Esophagus squamous epithelium (tissue), 5 donors: ENCODE measurements around the gene KCNQ1. TPM values are rescaled to one million over a fixed set of nuclear protein-coding genes. Genes with fewer than 3 reads are reported as not detected.

Source experiments
- DNase-seq: peaks from one replicate; lab custom pipeline; 2025; lab: John Stamatoyannopoulos, UW
- H3K27ac ChIP-seq, 4 donors: fragments of 200-600 bp; sonication (generic); one replicate each; pipeline ENCODE4 v1.5.1; 2016 to 2019; ENCODE audit warnings: mild to moderate bottlenecking in 1 of 4
- H3K27me3 ChIP-seq, 4 donors: fragments of 200-600 bp; sonication (generic); 1 replicate in 3 of 4; 2 replicates in 1 of 4; pipeline versions ENCODE4 v1.5.1 to v1.6.0; 2017 to 2021; ENCODE audit warnings: antibody characterized with exemption in 1 of 4
- H3K36me3 ChIP-seq, 3 donors: fragments of 200-600 bp; sonication (generic); one replicate each; pipeline ENCODE4 v1.5.1; 2016 to 2019
- H3K4me1 ChIP-seq, 3 donors: fragments of 200-600 bp; sonication (generic); one replicate each; pipeline ENCODE4 v1.5.1; 2017 to 2019
- H3K4me3 ChIP-seq, 4 donors: fragments of 200-600 bp; sonication (generic); 1 replicate in 3 of 4; 2 replicates in 1 of 4; pipeline ENCODE4 v1.5.1; 2016 to 2019; ENCODE audit warnings: mild to moderate bottlenecking in 2 of 4, moderate library complexity in 1 of 4
- H3K9me3 ChIP-seq, 3 donors: fragments of 200-600 bp; sonication (generic); one replicate each; pipeline ENCODE4 v1.5.1; 2016 to 2019
- POLR2A ChIP-seq, 4 donors: fragments of 450-650 bp; IDR thresholded peaks; one replicate each; pipeline ENCODE4 v1.6.1; 2017; ENCODE audit warnings: antibody characterized with exemption in 4 of 4, mild to moderate bottlenecking in 4 of 4, moderate library complexity in 3 of 4
- WGBS, 2 donors: methylation state at CpG; one replicate each; pipeline ENCODE4 v1.1.5; 2018; 5-methylcytosine and 5-hydroxymethylcytosine counted together
- intact Hi-C: fragments of 100-400 bp; cut with DNase I; formaldehyde crosslinking; loops from one replicate; pipeline ENCODE4 v1.15.0; 2022
- total RNA-seq, 4 donors: library from RNA; depleted of rRNA; stranded (reverse); fragments of >200 nt; gene quantifications; one replicate each; pipeline ENCODE4 v1.1.0, GENCODE V29; 2016
- TF ChIP-seq, protein P1 (sequence below), 6 experiments: fragments of 450-650 bp in 4 of 6; fragments of 200-600 bp in 2 of 6; sonication (generic) in 2 of 6; IDR thresholded peaks; one replicate each; pipeline ENCODE4 v1.5.1; 2016 to 2019; ENCODE audit warnings: antibody characterized with exemption in 6 of 6, mild to moderate bottlenecking in 4 of 6, moderate library complexity in 4 of 6
- donor health status: DM: yes; HTN: yes; CAD: no.

Gene KCNQ1
- total RNA-seq, 4 donors from 2014 or later: 0.61 to 3.1 (median 0.72) TPM

- no peaks in the 10 kb centered on the region for H3K9me3 ChIP-seq
- DNase-seq: no peak
- no peak overlapping the region for H3K4me3 ChIP-seq
- H3K27me3 ChIP-seq: peaks cover 0 to 11% (median 0%) of the 10 kb centered on the region in 4 donors
- no peaks in the 10 kb centered on the region for H3K4me1 ChIP-seq
- TF ChIP-seq, protein P1, sequence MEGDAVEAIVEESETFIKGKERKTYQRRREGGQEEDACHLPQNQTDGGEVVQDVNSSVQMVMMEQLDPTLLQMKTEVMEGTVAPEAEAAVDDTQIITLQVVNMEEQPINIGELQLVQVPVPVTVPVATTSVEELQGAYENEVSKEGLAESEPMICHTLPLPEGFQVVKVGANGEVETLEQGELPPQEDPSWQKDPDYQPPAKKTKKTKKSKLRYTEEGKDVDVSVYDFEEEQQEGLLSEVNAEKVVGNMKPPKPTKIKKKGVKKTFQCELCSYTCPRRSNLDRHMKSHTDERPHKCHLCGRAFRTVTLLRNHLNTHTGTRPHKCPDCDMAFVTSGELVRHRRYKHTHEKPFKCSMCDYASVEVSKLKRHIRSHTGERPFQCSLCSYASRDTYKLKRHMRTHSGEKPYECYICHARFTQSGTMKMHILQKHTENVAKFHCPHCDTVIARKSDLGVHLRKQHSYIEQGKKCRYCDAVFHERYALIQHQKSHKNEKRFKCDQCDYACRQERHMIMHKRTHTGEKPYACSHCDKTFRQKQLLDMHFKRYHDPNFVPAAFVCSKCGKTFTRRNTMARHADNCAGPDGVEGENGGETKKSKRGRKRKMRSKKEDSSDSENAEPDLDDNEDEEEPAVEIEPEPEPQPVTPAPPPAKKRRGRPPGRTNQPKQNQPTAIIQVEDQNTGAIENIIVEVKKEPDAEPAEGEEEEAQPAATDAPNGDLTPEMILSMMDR (IDR thresholded peaks at IDR 0.05): no peak
- TF ChIP-seq POLR2A (IDR thresholded peaks at IDR 0.05): no peak
- H3K27ac ChIP-seq: no peak overlapping the region
- intact Hi-C loops: no loop called here
- no peaks in the 10 kb centered on the region for H3K36me3 ChIP-seq
- 80 to 90% methylated on average over 6 to 7 of the region's 17 CpGs for WGBS, 2 donors
These were observed 401.2 kb downstream of the KCNQ1 start for GRCh38 chr11:2846056-2846455.

GRCh38 chr11:2846470-2846869 is 401.7 kb downstream of the KCNQ1 start:
- no peak for TF ChIP-seq POLR2A (IDR thresholded peaks at IDR 0.05)
- TF ChIP-seq, protein P1 (IDR thresholded peaks at IDR 0.05): no peak
- Histone ChIP-seq H3K36me3 (no peaks in the 10 kb centered on the region), H3K27me3 (peaks cover 0 to 11% (median 0%) of the 10 kb centered on the region in 4 donors), H3K9me3 (no peaks in the 10 kb centered on the region), H3K27ac (no peak overlapping the region), H3K4me3 (no peak overlapping the region), H3K4me1 (no peaks in the 10 kb centered on the region)
- intact Hi-C loops: no loop called here
- 88% methylated on average over 6 of the region's 11 CpGs; no CpG with 5 or more reads in 1 of the 2 donors for whole genome bisulfite sequencing, 2 donors
- DNase-seq: no peak

GRCh38 chr11:2847561-2847960 is 402.8 kb downstream of the KCNQ1 start:
- Histone ChIP-seq H3K27me3 (peaks cover 0 to 11% (median 0%) of the 10 kb centered on the region in 4 donors), H3K9me3 (no peaks in the 10 kb centered on the region), H3K36me3 (no peaks in the 10 kb centered on the region), H3K4me1 (no peaks in the 10 kb centered on the region), H3K4me3 (no peak overlapping the region), H3K27ac (no peak overlapping the region)
- 28 to 50% methylated on average over 2 to 9 of the region's 21 CpGs for WGBS, 2 donors
- intact Hi-C loops: no loop called here
- DNase-seq: no peak
- no peak for TF ChIP-seq POLR2A (IDR thresholded peaks at IDR 0.05)
- TF ChIP-seq, protein P1 (IDR thresholded peaks at IDR 0.05): no peak

GRCh38 chr11:2848497-2848896 is 403.7 kb downstream of the KCNQ1 start:
- no peaks in the 10 kb centered on the region for H3K36me3 ChIP-seq
- H3K4me1 ChIP-seq: no peaks in the 10 kb centered on the region
- H3K27ac ChIP-seq: no peak overlapping the region
- peaks cover 0 to 11% (median 0%) of the 10 kb centered on the region in 4 donors for H3K27me3 ChIP-seq
- no peak for DNase-seq
- WGBS, 2 donors: 74 to 88% methylated on average over 3 to 6 of the region's 9 CpGs
- TF ChIP-seq, protein P1 (IDR thresholded peaks at IDR 0.05): no peak
- TF ChIP-seq POLR2A (IDR thresholded peaks at IDR 0.05): no peak
- H3K4me3 ChIP-seq: no peak overlapping the region
- H3K9me3 ChIP-seq: no peaks in the 10 kb centered on the region
- intact Hi-C loops: no loop called here

DNA sequence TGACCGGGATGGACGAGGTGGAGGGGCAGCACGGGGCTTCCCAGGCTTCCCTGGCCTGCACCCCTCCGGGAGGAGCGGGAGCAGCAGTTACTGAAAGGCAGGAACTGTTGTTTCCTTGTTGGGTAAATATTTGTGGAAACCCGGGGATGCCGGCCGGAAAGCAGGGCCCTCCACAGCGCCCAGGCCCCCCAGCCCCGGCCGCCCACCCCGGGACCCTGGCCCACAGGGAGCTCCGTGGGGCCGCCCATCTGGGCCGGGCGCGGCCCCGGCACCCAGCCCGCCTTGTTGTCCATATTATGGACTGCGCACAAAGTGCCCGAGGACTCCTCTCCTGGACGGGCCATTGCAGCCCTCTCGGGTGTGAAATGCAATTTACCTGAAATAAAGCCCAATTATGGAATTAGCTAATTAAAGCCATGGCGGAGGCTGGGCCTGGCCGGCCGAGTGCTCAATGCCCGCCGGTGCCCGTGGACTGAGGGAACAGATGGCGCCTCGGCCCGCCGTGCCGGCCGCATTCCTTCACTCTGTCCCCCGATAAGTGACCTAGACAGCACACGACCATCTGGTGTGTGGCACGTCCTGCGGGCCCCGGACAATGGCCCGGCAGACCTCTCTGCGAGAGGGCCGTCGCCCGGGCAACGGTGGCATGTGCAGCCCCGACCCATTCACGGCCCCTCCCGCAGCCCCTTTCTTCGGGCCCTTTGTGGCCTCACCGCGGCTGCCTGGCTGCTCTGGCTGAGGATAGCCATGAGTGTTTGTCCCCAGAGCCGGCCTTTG is 405.4 kb downstream of the KCNQ1 start:
- Histone ChIP-seq H3K4me3 (no peak overlapping the region), H3K36me3 (no peaks in the 10 kb centered on the region), H3K27me3 (peaks cover 0 to 11% (median 0%) of the 10 kb centered on the region in 4 donors), H3K4me1 (no peaks in the 10 kb centered on the region), H3K9me3 (no peaks in the 10 kb centered on the region), H3K27ac (no peak overlapping the region)
- no peak for DNase-seq
- intact Hi-C loops: no loop called here
- TF ChIP-seq POLR2A (IDR thresholded peaks at IDR 0.05): no peak
- TF ChIP-seq, protein P1 (IDR thresholded peaks at IDR 0.05): no peak
- 84 to 85% methylated on average over 9 to 25 of the region's 53 CpGs for WGBS, 2 donors
